Superior temporal gyrus (tissue), 1 donor: ENCODE results near the gene CIITA.
"Not testable (repeated sequence)": the region's sequence is repeated elsewhere in the genome, so short reads cannot be mapped to it uniquely, and the experiment has no call there.

Experiments
- DNase-seq: peaks from one replicate; pipeline ENCODE4 v3.0.0-alpha.2; 2016; ENCODE audit errors: extremely low spot score

The CIITA gene

DNA sequence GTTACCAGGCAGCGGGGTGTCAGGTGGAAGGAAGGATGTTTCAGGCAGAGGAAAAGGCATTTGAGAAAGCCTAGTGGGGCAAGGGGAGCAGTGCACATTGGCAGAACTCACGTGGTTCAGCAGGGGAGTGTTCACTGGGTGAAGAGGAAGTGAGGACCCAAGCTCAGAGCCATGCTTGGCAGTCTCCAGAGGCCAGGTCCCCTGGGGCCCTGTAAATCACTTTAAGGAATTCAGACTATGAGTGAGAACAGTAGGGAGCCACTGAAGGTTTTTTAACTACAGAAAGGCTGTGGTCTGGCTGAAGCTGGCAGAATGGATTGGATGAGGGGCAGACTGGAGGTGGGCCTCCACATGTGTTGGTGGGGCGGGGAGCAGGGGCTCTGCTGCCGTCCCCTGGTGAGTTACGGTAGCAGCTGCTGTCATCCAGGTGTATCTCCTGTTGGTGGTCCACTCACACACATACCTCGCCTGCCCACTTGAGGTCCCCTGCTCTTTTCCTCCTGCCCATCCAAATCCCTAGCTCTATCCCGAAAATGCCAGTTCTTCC lies 72.5 kb downstream of the CIITA start:
- no peak for DNase-seq

DNA sequence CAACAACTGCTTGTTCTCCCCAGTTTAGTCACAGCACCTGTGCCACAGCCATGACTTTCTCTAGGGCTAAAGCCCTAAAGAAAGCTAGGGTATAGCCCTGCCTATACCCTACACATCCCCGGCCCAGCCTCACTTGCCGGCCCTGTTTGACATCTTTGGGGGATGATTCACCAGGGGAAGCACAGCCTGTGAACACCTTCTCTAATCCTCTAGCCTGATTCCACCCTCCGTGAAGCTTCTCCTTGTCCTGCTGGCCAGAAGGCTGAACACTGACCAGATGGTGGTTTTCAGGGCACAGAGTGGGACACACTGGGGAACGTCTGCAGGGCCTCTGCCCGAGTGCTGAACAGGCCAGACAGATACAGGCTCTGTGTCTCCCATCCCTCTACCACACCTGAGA lies 73.4 kb downstream of the CIITA start:
- no peak for DNase-seq

DNA sequence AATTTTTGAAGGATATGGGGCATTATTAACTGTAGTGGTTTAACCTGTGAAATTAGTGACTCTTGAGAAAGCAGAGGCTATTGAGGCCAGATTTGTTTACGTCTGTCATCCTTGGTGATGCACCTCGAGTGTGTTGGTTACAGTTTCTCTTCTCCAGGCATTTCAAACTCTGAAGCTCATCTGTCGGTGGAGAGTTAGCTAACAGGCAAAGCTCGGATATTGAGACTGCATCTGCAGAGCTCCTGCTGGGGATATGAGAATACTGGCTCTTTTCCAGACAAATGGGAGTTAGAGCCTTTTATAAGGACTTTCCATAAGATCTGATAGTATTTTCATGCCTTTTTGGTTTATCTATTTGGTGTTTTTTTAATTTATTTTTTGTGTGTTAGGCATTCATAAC lies 74.0 kb downstream of the CIITA start:
- no peak for DNase-seq

DNA sequence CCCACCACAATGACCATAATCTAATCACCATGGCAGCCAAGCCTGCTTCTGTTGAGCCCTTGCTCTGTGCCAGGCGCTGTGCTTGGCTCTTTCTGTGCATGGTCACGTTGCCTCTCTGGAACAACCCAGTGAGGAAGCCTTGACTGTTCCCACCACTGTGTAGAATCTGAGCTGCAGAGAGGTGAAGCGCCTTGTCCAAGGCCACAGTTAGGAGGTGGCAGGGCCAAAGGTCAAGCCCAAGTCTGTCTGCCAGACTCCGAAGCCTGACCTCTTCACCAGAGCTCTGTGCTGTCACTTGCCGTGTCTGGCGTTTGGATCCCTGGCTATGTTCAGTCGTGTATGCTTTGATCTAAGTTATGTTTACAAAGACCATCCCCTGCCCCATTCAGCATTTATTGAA lies 77.9 kb downstream of the CIITA start:
- DNase-seq: no peak

DNA sequence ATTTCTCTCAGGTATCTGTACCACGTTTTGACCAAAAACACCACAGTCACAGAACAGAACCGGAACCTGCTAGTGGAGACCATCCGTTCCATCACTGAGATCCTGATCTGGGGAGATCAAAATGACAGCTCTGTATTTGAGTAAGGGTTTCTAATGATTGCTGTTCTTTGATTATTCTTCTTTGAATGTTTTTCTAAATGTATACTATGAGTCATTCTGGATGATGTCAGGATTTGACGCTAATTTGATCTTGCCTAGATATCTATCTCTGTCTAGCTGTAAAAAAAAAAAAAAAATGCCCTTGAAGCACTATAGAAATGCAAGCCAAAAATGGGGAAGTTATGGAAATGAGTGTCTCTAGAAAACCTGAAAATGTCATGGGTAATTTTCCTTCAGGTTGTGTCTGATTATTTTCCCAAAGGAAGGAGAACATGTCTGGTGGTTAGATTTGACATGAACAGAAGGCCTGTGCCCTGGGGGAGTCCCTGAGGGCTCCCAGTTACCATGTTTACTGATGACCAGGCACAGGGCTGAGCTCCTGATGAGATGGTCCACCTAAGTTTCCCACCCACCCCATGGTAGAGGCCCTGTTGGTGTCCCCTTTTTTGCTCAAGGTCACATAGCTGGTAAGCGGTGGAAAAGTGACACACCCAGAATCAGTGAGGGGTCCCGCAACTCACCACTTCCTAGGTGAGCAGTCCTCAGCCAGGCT lies 80.9 kb downstream of the CIITA start:
- no peak for DNase-seq

- no peak for DNase-seq
These were observed 82.2 kb downstream of the CIITA start for GRCh38 chr16:10959161-10959560.

DNA sequence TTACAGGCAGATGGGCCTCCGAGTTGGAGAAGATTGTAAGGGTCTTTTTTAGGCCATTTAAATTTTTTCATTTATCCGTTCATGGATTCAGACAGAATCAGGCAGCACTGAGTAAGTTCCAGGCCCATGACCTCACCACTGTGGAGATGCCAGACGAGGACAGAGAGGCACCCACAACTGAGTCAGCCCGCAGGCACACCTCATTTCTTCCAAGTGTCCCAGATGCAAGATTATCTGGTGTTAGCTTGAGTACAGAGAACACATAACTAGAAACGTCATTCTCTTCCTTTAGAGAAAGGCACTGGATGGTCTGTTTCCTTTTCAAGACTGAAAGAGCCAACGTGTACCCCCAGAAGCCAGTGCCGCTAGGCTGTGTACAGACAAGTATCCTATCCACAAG lies 84.2 kb downstream of the CIITA start:
- DNase-seq: no peak

DNA sequence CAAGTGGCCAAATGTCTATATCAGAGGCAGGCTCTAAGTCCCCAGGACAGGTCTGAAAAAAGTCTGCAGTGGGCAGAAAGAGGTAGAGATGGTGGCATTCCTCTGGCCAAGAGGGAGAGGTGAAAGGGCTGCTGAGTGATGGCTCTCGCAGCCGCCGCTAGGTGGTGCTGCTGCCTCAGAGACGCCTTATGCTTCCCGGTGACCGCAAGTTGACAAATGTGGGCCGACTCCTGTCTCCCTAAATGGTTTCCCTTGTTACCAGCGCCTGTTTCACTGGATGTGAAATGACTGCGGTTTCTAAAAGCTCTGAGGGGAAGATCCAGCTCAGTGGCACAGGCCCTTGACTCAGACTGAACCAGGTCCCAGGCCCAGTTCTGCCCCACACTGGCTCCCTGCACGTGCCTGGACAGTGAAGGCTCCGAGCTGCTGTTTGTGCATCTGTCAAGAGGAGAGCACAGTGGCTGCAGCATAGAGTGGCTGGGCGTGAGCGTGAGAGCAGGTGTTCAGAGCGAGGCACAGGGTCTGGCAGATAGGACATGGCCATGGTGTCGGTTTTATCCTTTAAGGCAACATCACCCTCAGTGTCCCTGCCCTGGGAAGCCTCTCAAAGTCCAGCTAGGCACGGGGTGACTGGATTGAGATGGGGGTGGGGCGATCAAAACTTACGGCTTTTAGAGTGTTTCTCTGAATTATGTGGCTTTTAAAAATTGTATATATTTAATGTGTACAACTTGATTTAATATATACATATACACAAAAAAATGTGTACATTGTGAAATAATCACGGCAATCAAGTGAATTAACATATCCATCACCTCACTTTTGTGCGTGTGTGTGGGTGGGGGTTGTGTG lies 87.3 kb downstream of the CIITA start:
- peak; percentile 90 for DNase-seq

- DNase-seq: no peak
These were observed 87.9 kb downstream of the CIITA start for GRCh38 chr16:10964891-10965326.

DNA sequence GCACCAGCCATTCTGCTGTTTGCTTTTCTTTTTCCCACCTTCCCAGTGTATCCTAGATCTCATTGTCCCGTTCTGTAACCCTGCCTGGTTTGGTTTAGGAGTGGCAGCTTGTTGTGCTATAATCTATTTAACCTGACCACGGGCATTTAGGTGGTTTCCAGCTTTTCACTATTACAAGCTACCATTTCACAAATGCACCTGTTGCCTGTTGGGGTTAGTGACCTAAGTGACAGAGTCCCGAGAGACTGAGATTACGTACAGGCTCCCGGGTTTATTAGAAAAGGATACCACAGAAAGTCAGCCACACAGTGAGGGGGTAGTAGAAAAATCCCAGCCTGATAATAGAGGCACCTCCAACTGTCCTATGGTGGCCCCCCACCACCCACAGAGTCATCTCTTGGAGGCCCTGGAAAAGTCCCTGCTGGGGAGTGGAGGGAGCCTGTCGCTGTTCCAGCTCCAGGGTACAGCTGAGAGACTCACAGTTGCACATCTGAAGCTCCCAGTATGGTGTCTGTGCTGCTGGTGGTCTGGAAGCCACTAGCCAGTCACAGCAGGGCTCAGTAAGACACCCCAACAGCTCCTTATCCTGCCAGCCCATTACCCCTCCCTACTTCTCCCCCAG lies 88.5 kb downstream of the CIITA start:
- DNase-seq: no peak

GRCh38 chr16:10966129-10966528 lies 89.1 kb downstream of the CIITA start:
- DNase-seq: no peak

GRCh38 chr16:10966559-10966958 lies 89.6 kb downstream of the CIITA start:
- not testable (repeated sequence) for DNase-seq

DNA sequence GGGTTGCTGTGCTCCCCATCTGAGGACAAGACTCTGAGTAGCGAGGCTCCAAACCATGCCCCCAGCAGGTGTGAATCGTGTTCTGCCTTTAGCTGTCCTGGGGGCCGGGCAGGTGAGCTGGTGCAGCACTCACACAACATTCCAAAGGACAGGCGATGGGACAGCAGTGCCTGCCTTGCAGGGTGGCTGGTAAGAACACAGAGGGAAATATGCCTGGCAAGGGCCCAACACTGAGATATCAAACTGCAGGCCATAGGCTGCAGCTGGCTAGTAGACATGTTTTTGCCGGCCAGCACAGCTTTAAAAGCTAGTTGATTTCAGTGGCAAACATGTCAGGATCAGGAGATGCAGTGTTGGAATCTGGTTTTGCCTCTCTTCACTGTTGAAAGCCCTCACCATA lies 91.0 kb downstream of the CIITA start:
- DNase-seq: no peak

- DNase-seq: no peak
These were observed 91.5 kb downstream of the CIITA start for GRCh38 chr16:10968498-10968897.

- DNase-seq: no peak
These were observed 92.6 kb downstream of the CIITA start for GRCh38 chr16:10969615-10970014.

DNA sequence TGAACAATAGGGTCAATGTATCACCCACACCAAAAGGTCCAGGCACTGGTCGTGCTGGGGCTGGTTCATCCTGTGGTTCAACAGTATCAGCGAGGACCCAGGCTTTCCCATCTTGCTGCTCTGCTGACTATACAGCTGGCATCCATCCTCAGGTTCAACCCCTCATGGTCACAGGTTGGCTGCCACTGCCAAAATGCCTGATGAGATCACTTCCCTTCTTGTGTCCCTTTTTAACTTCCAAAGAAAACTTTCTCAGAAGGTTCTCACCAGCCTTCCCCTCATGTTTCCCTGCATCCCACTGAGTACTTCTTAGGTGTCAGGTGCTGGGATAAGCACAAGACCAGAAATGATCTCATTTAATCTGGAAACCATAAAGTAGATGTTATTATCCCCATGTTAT lies 93.1 kb downstream of the CIITA start:
- DNase-seq: no peak

DNA sequence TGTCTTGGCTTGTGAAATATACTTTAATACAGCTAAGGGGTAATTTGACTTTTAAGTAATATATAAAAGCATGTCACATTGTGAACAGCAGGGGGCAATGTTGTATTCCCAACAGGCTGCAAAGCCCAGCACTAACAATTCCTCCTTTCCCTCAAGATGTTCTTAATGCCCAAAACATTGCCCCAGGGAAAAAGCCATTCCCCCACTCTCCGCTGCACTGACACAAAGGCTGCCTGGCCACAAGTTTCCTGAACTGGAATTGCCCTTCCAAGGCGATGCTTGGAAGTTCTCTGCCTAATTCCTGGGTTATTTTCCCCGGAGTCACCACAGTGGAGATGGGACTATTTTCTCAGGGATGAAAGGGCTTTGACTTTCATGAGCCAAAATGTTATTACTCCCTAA lies 94.6 kb downstream of the CIITA start:
- DNase-seq: peak; percentile 87

DNA sequence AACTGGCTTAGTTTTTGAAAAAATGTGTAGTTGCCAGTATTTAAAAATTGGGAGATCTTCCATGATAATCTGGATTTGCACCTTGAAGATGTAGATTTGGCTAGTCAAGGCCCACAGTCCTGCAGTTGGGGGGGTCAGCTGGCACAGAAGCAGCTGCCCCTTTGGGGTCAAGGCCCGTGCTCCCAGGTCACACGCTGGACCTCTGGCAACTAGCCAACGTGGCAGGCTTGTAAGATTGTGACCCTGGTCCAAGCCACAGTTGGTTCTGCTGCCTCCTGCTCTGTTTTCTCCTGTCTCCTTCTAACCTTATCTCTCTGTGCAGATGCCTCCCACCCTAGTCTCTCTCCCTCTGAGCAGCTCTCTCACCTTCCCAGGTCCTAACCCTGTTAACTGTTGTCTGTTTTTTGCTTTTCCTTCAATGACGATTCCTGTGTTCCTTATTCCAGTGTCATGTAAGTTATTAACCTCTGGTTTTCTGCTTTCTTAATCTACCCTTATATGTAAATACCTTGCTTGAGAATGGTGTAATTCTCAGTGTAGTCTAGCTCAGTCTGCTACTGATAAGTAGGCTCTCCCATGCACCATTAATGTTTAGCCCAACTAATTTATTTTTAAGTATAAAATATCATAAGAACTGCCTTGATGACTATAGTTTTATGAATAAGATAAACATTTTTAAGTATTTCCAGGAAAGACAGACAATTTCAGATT lies 95.3 kb downstream of the CIITA start:
- DNase-seq: no peak

DNA sequence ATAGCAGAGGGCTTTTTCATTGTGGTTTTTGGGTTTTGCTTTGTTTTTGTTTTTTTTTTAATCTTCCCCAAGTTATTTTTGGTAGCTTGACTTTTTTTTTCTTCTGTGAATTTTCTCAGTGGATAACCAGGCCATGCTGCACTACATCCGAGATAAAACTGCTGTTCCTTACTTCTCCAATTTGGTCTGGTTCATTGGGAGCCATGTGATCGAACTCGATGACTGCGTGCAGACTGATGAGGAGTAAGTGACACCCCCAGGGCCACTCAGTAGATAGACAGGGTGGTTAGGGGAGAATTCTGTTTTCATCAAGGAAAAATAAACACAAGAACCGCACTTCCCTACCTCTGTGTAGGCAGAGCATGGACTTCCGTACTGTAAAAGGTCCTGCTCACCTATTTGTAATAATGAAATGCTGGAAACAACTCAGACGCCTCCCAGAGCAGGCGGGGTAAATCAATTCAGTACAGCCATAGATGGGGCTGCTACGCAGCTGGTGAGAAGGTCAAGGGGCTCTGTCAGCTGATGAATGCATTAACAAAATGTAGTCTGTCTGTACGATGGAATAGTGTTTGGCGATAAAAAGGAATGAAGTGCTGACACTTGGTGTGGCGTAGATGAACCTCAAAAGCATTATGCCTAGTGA lies 95.9 kb downstream of the CIITA start:
- no peak for DNase-seq

- DNase-seq: no peak
These were observed 99.6 kb downstream of the CIITA start for GRCh38 chr16:10976634-10977033.

DNA sequence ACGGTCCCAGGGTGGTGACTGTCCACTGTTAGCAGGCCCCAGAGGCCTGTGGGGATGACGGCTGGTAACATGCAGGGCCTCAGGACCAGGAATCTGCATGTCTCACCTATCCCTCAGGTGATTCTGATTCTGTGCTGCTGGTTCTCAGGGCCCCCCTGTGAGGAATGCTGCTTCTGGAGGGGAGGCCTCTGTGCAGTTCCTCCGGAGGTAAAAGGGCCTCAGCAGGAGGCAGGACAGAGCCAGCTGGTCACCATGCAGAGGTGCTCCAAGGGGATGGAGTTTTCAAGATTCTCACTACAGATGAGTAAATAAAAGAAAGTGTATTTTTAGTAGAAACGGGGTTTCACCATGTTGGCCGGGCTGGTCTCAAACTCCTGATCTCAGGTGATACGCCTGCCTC lies 101.1 kb downstream of the CIITA start:
- no peak for DNase-seq
